Nephron (organoid): ENCODE measurements around the gene MRPS11.

ENCODE experiments used
- H3K27ac Mint-ChIP-seq, 3 experiments: 2 replicates each; pipeline ENCODE4 v1.8.0; 2020; ENCODE audit warnings: mixed read lengths in 3 of 3, mild to moderate bottlenecking in 2 of 3, moderate library complexity in 1 of 3
- H3K27me3 Mint-ChIP-seq: 2 replicates; pipeline ENCODE4 v1.8.0; 2021; ENCODE audit warnings: low read depth, mild to moderate bottlenecking, moderate library complexity, mixed read lengths
- H3K36me3 Mint-ChIP-seq: 2 replicates; pipeline ENCODE4 v1.8.0; 2020; ENCODE audit warnings: low read depth, mixed read lengths
- H3K4me1 Mint-ChIP-seq: 2 replicates; pipeline ENCODE4 v1.8.0; 2020; ENCODE audit warnings: mixed read lengths
- H3K4me3 Mint-ChIP-seq, 3 experiments: 2 replicates each; pipeline ENCODE4 v1.8.0; 2020; ENCODE audit warnings: mild to moderate bottlenecking in 3 of 3, mixed read lengths in 3 of 3, moderate library complexity in 2 of 3
- H3K9me3 Mint-ChIP-seq: 2 replicates; pipeline ENCODE4 v1.8.0; 2020; ENCODE audit warnings: mixed read lengths
- CTCF ChIP-seq, 3 experiments: fragments of 200-600 bp; sonication (generic); IDR thresholded peaks; one replicate each; pipeline ENCODE4 v1.5.0; 2021; ENCODE audit warnings: antibody characterized with exemption in 3 of 3; ENCODE audit not compliant: unreplicated experiment in 3 of 3

Gene MRPS11

GRCh38 chr15:88504445-88504844 is 36.9 kb downstream of the MRPS11 start:
- H3K9me3 Mint-ChIP-seq = no peaks in the 10 kb centered on the region
- H3K27me3 Mint-ChIP-seq = no peaks in the 10 kb centered on the region
- no peak for TF ChIP-seq CTCF (IDR thresholded peaks at IDR 0.05; ENCODE audit: unreplicated experiment in 3 of 3)
- H3K36me3 Mint-ChIP-seq = peaks cover 46% of the 10 kb centered on the region
- no peak overlapping the region for H3K27ac Mint-ChIP-seq
- H3K4me1 Mint-ChIP-seq = peaks cover 2% of the 10 kb centered on the region
- H3K4me3 Mint-ChIP-seq = no peak overlapping the region

DNA sequence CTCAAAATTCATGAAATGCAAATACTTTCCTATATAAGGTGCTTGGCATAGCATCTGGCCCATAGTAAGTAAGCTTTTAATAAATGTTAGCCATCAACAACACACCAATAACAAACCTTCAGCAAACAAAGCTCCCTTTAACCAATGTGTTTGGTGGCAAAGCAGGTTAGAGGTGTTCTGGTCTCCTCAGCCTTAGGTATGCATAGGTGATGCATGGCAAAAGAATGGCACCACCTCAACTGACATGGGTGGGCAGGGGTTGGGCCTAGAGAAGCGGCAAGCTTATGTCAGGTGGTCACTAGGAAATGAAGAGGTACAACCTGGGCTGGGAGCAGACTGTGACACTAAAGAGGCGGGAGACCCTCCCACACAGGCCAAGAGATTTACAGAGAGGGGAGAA is 38.2 kb downstream of the MRPS11 start:
- TF ChIP-seq CTCF (IDR thresholded peaks at IDR 0.05; ENCODE audit: unreplicated experiment in 3 of 3) = no peak
- H3K27ac Mint-ChIP-seq = no peak overlapping the region
- no peak overlapping the region for H3K4me3 Mint-ChIP-seq
- peaks cover 55% of the 10 kb centered on the region for H3K36me3 Mint-ChIP-seq
- no peaks in the 10 kb centered on the region for H3K27me3 Mint-ChIP-seq
- H3K4me1 Mint-ChIP-seq = no peaks in the 10 kb centered on the region
- H3K9me3 Mint-ChIP-seq = no peaks in the 10 kb centered on the region

- no peak overlapping the region for H3K4me3 Mint-ChIP-seq
- TF ChIP-seq CTCF (IDR thresholded peaks at IDR 0.05; ENCODE audit: unreplicated experiment in 3 of 3) = no peak
- peaks cover 4% of the 10 kb centered on the region for H3K4me1 Mint-ChIP-seq
- H3K27ac Mint-ChIP-seq = no peak overlapping the region
- H3K9me3 Mint-ChIP-seq = no peaks in the 10 kb centered on the region
- H3K27me3 Mint-ChIP-seq = no peaks in the 10 kb centered on the region
- peaks cover 62% of the 10 kb centered on the region for H3K36me3 Mint-ChIP-seq
These were observed 39.1 kb downstream of the MRPS11 start for GRCh38 chr15:88506628-88507027.

DNA sequence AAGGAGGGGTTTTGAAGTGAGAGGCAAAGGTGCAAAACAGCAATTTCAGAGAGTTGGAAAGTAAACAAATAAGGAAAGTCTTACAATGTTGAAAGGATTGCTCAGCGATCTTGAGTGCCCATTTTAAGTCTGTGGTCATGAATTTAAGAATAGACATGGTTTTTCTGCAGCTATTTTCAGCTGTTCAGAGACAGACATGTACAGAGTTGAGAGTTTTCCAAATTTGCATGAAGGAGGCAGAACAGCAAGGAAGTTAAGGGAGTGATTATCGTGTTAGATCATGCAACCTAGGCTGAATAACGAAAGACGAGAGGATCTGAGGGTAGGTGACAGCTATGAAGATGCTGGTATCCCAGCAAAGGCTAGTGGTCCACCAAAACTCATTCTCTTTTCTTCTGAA is 41.8 kb downstream of the MRPS11 start:
- Mint-ChIP-seq H3K4me1 (peaks cover 9% of the 10 kb centered on the region), H3K9me3 (no peaks in the 10 kb centered on the region), H3K27ac (no peak overlapping the region), H3K36me3 (peaks cover 64% of the 10 kb centered on the region), H3K27me3 (no peaks in the 10 kb centered on the region), H3K4me3 (no peak overlapping the region)
- TF ChIP-seq CTCF (IDR thresholded peaks at IDR 0.05; ENCODE audit: unreplicated experiment in 3 of 3) = no peak

GRCh38 chr15:88509964-88510363 is 42.5 kb downstream of the MRPS11 start:
- Mint-ChIP-seq H3K27ac (no peak overlapping the region), H3K4me1 (peaks cover 9% of the 10 kb centered on the region), H3K4me3 (no peak overlapping the region), H3K9me3 (no peaks in the 10 kb centered on the region), H3K36me3 (peaks cover 60% of the 10 kb centered on the region), H3K27me3 (no peaks in the 10 kb centered on the region)
- no peak for TF ChIP-seq CTCF (IDR thresholded peaks at IDR 0.05; ENCODE audit: unreplicated experiment in 3 of 3)

GRCh38 chr15:88511161-88511560 is 43.7 kb downstream of the MRPS11 start:
- Mint-ChIP-seq H3K9me3 (no peaks in the 10 kb centered on the region), H3K27ac (no peak overlapping the region), H3K4me3 (no peak overlapping the region), H3K36me3 (peaks cover 60% of the 10 kb centered on the region), H3K4me1 (peaks cover 9% of the 10 kb centered on the region), H3K27me3 (no peaks in the 10 kb centered on the region)
- no peak for TF ChIP-seq CTCF (IDR thresholded peaks at IDR 0.05; ENCODE audit: unreplicated experiment in 3 of 3)
